Hematopoietic multipotent progenitor cell treated with erythropoietin and hydrocortisone succinate and interleukin-3 and kit ligand, for 6 days (in vitro differentiated cells): ENCODE data around the gene SH3YL1.

Experiments used
- DNase-seq: peaks from one replicate; pipeline ENCODE4 v3.0.0-alpha.2; 2015

Gene SH3YL1

GRCh38 chr2:263774-264492 lies at the start of gene SH3YL1:
SH3YL1 (minus strand) TSS chr2:264032; CDS start chr2:263984, 48 bp downstream.
- DNase-seq = peak; percentile 55

- no peak for DNase-seq
Measured at GRCh38 chr2:310994-311393, 47.2 kb upstream of the SH3YL1 start.

- DNase-seq = no peak
Measured at GRCh38 chr2:309954-310510, 46.2 kb upstream of the SH3YL1 start.

GRCh38 chr2:309148-309953 lies 45.5 kb upstream of the SH3YL1 start:
- no peak for DNase-seq

GRCh38 chr2:305366-305765 lies 41.5 kb upstream of the SH3YL1 start:
- DNase-seq = no peak

- no peak for DNase-seq
Measured at GRCh38 chr2:296354-296753, 32.5 kb upstream of the SH3YL1 start.

- no peak for DNase-seq
Measured at GRCh38 chr2:295090-295489, 31.3 kb upstream of the SH3YL1 start.

GRCh38 chr2:290090-290722 lies 26.4 kb upstream of the SH3YL1 start:
- peak; percentile 79 for DNase-seq

GRCh38 chr2:289362-290089 lies 25.7 kb upstream of the SH3YL1 start:
- DNase-seq = peak; percentile 34

GRCh38 chr2:288758-289361 lies 25.0 kb upstream of the SH3YL1 start:
- DNase-seq = peak; percentile 13

GRCh38 chr2:287911-288757 lies 24.3 kb upstream of the SH3YL1 start, which contains the start of gene ALKAL2:
ALKAL2 (minus strand) TSS chr2:288091; CDS start chr2:287835, 256 bp downstream.
- DNase-seq = peak; percentile 14

- DNase-seq = peak; percentile 41
Measured at GRCh38 chr2:287471-287885, 23.6 kb upstream of the SH3YL1 start.

- DNase-seq = no peak
Measured at GRCh38 chr2:286774-287392, 23.1 kb upstream of the SH3YL1 start.

- DNase-seq = no peak
Measured at GRCh38 chr2:286035-286434, 22.2 kb upstream of the SH3YL1 start.

GRCh38 chr2:285531-285930 lies 21.7 kb upstream of the SH3YL1 start:
- no peak for DNase-seq

- DNase-seq = no peak
Measured at GRCh38 chr2:284896-285492, 21.2 kb upstream of the SH3YL1 start.

GRCh38 chr2:283996-284794 lies 20.4 kb upstream of the SH3YL1 start:
- no peak for DNase-seq

GRCh38 chr2:282371-283263 lies 18.8 kb upstream of the SH3YL1 start:
- DNase-seq = no peak
